ENCODE measurements around the gene VDR.

DNA sequence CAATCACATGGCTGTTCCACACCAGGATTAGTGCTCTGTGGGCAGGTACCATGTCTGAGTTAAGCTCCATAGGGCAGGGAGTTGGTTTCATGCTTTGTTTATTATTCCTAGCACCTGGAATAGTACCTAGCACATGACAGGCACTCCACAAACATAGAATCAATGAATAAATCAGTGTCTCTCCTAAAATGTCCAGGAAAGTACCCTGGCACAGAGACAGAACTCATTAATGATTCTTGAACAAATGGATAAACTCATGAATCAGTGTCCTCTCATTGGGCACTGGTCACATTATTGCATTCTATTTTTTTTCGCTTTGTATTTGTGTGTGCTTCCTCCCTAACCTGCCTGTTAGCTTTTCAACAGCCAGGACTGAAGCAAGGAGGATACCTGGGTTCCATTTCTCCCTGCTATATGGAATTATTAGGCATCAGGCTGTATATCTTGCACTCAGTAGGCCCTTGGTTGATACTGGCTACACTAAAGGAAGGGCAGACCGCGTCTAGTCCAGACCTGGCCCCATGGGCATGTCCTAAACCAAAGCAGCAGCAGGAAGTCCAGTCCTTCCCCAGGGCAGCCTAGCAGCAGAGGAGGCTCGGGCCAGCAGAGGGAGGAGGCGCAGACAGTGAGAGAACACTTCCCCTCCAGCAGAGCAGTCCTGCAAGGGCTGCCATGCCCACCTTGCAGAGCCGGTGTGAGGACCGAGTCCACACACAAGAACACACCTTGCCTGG is 103.5 kb downstream of the VDR start:
- TF ChIP-seq, protein P1, sequence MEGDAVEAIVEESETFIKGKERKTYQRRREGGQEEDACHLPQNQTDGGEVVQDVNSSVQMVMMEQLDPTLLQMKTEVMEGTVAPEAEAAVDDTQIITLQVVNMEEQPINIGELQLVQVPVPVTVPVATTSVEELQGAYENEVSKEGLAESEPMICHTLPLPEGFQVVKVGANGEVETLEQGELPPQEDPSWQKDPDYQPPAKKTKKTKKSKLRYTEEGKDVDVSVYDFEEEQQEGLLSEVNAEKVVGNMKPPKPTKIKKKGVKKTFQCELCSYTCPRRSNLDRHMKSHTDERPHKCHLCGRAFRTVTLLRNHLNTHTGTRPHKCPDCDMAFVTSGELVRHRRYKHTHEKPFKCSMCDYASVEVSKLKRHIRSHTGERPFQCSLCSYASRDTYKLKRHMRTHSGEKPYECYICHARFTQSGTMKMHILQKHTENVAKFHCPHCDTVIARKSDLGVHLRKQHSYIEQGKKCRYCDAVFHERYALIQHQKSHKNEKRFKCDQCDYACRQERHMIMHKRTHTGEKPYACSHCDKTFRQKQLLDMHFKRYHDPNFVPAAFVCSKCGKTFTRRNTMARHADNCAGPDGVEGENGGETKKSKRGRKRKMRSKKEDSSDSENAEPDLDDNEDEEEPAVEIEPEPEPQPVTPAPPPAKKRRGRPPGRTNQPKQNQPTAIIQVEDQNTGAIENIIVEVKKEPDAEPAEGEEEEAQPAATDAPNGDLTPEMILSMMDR (conservative IDR thresholded peaks at IDR 0.05 in 1 of 2, IDR thresholded peaks at IDR 0.05 in 1 of 2; ENCODE audit: low read depth in 1 of 2, low read length in 2 of 2) = peak; percentile 12 to 22
- TF ChIP-seq EZH2 (IDR thresholded peaks at IDR 0.05; ENCODE audit: low read length, missing control alignments) = no peak
